NB4 (cell line): Measurements from ENCODE around the gene RXRA.

Experiments
- CTCF ChIP-seq: IDR thresholded peaks from one replicate; pipeline ENCODE4 v1.5.1; 2012; ENCODE audit warnings: low read depth, low read length
- POLR2A ChIP-seq: IDR thresholded peaks from 2 replicates; pipeline ENCODE4 v1.6.1; 2011; ENCODE audit warnings: mild to moderate bottlenecking; ENCODE audit not compliant: insufficient read length; ENCODE audit errors: extremely low read depth

- TF ChIP-seq CTCF (no peak), POLR2A (no peak)
Observed at GRCh38 chr9:134302130-134302817, 24.0 kb upstream of the RXRA start.
